GM18499 (cell line): Measurements from ENCODE around the gene MED15.
"Not testable (repeated sequence)": the region's sequence is repeated elsewhere in the genome, so short reads cannot be mapped to it uniquely, and the experiment has no call there.

Experiments
- ATAC-seq: cut with Tn5 transposase; IDR thresholded peaks from one replicate; pipeline ENCODE4 v1.9.1; 2021; ENCODE audit warnings: moderate number of reproducible peaks; ENCODE audit not compliant: insufficient read depth, unreplicated experiment

The MED15 gene

GRCh38 chr22:20615533-20616450 is 108.4 kb downstream of the MED15 start:
- ATAC-seq = no peak

- ATAC-seq = no peak
Measured at GRCh38 chr22:20616451-20617043, 109.1 kb downstream of the MED15 start.

- ATAC-seq = no peak
Measured at GRCh38 chr22:20618488-20618887, 111.1 kb downstream of the MED15 start.

GRCh38 chr22:20619045-20619892 is 111.9 kb downstream of the MED15 start:
- no peak for ATAC-seq

- not testable (repeated sequence) for ATAC-seq
Measured at GRCh38 chr22:20619893-20620194, 112.4 kb downstream of the MED15 start.

- ATAC-seq = no peak
Measured at GRCh38 chr22:20621162-20621561, 113.8 kb downstream of the MED15 start.

- ATAC-seq = no peak
Measured at GRCh38 chr22:20622650-20623339, 115.4 kb downstream of the MED15 start.

- peak; percentile 42 for ATAC-seq
Measured at GRCh38 chr22:20624161-20624616, 116.8 kb downstream of the MED15 start.

- no peak for ATAC-seq
Measured at GRCh38 chr22:20625270-20625669, 117.9 kb downstream of the MED15 start.

- ATAC-seq = no peak
Measured at GRCh38 chr22:20626811-20627210, 119.4 kb downstream of the MED15 start.

- ATAC-seq = no peak
Measured at GRCh38 chr22:20627432-20627831, 120.0 kb downstream of the MED15 start.

GRCh38 chr22:20628081-20628939 is 120.9 kb downstream of the MED15 start:
- ATAC-seq = no peak

GRCh38 chr22:20629401-20629800 is 122.0 kb downstream of the MED15 start:
- no peak for ATAC-seq

- no peak for ATAC-seq
Measured at GRCh38 chr22:20630873-20631617, 123.6 kb downstream of the MED15 start.

- no peak for ATAC-seq
Measured at GRCh38 chr22:20632082-20632481, 124.7 kb downstream of the MED15 start.

- no peak for ATAC-seq
Measured at GRCh38 chr22:20632518-20632917, 125.1 kb downstream of the MED15 start.

GRCh38 chr22:20634560-20635226 is 127.3 kb downstream of the MED15 start:
- no peak for ATAC-seq

- no peak for ATAC-seq
Measured at GRCh38 chr22:20635227-20635591, 127.8 kb downstream of the MED15 start.
